ENCODE results near the gene ITPR2.
"Not testable (repeated sequence)": the region's sequence is repeated elsewhere in the genome, so short reads cannot be mapped to it uniquely, and the experiment has no call there.

The ITPR2 gene

DNA sequence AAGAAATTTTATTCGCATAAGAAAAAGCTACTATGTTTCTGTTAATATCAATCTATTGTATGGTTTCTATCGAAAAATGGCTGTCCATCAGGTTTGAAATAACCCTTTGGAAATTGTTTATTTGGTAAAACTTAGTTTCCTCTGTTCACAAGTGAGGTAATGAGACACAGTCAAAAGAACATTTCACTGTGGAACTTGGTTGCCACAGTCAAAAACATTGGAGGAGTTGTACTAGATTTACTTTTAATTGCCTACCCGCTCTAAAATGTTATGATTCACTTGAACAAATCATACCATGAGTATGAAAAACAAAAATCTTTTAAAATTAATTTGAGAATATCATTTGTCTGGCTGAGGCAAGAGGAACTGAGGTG is 46.5 kb downstream of the ITPR2 start:
- FAIRE-seq, result no peak

DNA sequence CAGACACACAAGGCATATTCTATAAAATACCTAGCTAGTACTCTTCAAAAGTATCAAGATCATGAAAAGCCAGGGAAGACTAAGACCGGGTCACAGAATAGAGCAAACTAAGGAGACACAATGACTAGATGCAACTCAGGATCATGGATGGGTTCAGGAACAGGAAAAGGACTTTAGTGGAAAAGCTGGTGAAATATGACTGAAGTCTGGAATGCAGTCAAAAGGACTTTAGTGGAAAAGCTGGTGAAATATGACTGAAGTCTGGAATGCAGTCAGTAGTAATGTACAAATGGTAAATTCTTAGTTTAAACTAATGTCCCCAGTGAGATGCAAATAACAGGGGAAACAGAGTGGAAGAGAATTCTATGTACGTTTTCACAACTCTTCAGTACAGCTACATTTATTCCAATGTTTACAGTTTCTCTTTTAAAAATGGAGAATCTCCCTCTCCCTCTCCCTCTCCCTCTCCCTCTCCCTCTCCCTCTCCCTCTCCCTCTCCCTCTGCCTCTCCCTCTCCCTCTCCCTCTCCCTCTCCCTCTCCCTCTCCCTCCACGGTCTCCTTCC is 49.1 kb downstream of the ITPR2 start:
- FAIRE-seq, result not testable (repeated sequence)

DNA sequence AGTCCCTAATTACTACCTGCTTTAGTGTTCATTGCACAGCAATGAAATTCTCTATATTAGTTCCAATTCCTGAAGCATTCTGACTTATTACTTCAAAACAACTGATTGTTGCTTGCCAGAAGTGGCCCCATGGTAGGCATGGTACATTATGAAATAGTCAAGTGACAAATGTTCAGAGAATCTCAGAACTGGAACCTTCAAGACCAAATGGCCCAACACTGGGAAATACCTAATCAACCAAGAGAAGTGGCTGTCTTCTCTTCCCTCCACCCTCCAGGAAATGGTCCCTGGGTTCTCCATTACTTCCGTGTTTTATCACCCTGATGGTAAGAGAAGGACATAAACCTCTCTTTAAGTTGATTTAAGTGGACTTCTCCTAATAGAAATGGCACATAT is 49.9 kb downstream of the ITPR2 start:
- FAIRE-seq, result no peak

DNA sequence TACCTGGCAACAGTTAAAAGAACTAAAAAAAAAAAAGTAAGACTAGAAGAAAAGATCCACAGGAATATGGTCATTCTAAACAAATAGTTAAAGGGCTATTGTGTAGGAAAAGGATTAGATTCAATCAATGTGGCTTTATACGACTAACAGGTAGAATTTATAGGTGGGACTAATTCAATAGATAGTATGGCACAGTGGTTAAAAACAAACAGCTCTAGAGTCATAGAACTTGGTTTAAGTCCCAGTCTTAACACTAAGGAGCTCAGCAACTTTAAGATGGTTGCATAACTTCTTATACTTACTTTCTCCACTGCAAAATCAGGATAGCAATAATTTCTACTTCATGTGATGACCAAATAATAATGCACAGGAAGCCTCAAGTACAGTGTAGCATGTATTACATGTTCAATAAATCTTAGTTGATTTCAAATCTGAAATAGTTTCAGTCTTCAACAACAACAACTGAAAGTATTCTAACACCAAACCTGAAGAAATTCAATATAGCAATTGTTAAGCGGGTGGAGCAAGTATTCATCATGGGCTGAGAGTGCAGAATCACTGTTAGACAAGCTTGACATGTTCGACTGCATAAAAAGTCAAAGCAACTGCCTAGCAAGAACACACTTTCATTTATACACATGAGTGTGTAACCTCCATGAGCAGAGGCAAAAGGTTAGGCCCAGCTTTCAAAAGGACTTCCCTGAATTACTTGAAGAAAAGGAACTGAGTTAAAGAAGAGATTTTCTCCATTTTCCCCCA is 50.4 kb downstream of the ITPR2 start:
- no peak for FAIRE-seq

DNA sequence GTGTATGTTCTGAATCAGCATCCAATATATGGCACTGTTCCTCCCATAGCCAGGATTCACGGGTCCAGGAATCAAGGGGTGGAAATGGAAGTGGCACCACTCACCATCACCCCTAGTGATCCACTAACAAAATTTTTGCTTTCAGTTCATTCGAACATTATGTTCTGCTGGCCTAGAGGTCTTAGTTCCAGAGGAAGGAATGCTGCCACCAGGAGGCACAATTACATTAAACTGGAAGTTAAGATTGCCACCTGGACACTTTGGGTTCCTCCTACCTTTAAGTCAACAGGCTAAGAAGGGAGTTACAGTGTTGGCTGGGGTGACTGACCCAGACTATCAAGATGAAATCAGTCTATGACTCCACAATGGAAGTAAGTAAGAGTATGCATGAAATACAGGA is 52.3 kb downstream of the ITPR2 start:
- not testable (repeated sequence) for FAIRE-seq

DNA sequence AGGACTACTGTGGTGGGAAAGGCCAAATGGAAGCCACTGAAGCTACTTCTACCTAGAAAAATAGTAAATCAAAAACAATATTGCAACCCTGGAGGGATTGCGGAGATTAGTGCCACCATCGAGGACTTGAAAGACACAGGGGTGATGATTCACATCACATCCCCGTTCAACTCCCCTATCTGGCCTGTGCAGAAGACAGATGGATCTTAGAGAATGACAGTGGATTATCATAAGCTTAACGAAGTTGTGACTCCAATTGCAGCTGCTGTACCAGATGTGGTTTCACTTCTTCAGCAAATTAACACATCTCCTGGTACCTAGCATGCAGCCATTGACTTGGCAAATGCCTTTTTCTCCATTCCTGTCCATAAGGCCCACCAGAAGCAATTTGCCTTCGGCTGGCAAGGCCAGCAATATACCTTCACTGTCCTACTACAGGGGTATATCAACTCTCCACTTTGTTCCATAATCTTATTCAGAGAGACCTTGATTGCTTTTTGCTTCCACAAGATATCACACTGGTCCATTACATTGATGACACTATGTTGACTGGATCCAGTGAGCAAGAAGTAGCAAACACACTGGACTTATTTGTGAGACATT is 54.7 kb downstream of the ITPR2 start:
- FAIRE-seq, result not testable (repeated sequence)

DNA sequence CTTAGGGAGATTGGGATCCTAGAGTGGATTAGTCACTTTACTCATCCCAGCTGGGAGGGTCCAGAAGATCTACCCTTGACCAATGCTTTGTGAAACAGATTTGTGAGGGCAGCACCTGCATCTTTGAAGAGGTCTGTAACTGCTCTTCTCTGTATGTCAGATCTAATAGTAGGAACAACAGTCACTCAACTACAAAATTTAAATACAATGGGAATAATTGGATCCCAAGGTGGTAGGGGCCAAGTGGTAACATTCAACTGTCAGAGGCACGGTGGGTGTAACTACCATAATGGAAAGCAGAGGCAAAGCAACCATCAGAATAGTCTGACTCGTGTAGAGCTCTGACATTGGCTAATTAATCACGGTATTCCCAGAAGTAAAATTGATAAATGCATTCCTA is 55.8 kb downstream of the ITPR2 start:
- FAIRE-seq, result no peak

DNA sequence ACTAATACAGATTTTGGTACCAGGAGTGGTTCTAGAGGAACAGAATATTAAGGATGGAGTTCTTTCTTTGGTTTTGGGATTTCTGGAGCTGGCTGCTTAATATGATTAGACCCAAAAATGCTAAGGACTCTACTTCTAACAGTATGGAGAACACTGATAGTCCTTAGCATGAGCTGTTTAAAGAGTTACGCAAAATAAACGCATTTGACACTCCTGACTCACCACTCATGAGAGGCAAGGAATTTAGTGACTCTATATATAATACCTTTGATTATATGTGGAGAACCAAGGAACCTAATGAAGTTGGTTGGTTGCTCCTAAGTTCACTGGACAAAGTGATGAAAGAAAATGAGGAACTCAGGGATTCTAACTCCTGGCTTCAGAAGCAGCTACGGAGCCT is 57.0 kb downstream of the ITPR2 start:
- not testable (repeated sequence) for FAIRE-seq

DNA sequence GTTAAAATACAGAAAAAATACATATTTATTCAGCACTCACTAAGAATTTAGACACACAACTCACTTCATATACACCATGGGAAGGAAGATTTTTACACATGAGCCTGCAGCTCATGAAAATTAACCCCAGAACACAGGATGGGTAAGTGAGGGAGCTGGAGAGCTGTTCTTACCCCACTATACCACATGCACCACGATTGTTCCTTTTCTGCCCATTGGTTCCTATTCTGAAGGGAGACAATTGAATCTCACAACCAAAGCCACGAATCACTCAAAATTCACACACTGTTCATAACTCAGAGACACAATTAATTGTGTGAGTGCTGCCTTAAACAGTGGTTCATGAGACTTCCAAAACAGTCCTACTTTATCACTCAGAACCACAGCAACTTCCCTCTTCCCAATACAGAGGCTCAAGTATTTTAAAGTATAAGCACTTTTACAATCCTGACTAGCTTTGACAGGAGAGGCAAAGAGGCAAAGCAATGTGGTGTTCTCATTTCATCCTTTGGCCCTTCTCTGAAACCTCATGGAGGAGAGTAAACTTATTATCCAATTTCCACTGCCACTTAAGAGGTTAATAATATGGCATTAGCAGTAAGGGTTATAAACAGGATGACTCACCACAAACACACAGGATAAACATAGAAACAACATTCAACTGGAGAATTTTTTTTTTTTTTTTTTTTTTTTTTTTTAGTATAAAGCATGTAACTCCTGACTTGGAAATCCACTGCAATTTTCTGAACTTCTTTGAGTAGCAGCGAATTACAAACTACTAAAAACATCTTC is 59.5 kb downstream of the ITPR2 start:
- no peak for FAIRE-seq

DNA sequence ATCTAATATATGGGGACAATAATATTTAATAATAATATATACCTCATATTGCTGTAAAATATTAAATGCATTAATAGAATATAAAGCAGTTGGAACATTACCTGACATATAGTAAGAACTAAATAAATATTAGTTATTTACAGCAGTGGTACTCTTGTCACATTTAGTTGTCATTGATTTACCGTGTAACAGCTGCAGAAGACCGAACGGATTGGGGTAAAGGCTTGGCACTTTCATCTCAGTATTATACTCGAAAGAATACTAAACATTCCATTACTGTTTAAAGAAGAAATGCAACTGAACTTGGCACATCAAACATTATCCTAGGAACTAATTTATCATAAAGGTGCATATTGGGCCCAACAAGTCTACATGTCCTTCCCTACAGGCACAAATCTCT is 61.1 kb downstream of the ITPR2 start:
- no peak for FAIRE-seq

DNA sequence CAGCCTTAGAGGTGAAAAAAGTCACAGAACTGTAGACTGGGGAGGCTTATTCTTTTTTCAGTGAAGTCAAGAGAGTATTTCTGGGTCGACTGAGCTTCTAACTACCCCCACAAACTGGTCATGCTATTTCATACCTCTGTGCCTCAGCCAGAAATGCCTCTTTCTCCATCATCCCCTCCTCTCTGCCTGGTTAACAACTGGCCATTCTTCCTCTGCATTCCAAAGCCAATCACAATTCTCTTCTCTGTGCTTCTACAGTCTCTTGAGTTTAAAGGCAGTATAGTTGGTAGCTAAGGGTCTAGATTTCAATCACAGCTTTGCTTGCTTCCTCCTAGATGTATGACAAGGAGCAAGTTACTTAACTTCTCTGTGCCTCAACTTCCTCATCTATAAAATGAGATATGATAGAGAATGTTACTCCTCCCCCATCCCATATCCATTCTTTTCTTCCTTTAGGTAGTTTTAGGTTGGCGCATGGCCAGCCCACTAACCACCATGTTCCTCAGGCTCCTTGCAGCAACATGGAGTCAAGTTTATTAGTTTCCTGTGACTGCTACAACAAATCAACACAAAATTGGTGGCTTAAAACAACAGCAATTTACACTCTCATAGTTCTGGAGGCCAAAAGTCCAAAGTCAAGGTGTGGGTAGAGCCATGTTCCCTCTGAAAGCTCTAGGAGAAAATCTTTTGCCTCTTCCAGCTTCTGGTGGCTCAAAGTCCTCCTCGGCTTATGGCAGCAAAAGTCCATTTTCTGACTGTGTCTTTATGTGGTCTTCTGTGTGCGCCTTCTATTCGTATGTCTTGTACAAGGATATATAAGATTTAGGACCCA is 62.5 kb downstream of the ITPR2 start:
- FAIRE-seq, result no peak

DNA sequence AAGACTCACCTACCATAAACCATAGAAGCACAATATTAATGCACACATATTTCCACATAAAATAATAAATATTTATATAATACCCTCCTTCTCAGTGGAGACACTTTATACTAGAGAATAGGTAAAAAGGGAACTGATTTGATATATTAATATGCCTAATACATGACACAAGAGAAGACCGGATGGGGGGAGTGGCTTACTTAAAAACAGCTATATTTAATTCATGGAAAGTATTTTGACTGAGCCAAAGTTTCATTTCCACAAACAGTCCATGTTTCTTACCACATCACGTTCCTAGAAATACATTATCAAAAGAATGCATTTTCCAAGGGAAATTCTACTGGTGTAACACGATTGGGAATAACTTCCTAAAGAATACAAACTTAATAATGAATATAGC is 63.4 kb downstream of the ITPR2 start:
- no peak for FAIRE-seq

DNA sequence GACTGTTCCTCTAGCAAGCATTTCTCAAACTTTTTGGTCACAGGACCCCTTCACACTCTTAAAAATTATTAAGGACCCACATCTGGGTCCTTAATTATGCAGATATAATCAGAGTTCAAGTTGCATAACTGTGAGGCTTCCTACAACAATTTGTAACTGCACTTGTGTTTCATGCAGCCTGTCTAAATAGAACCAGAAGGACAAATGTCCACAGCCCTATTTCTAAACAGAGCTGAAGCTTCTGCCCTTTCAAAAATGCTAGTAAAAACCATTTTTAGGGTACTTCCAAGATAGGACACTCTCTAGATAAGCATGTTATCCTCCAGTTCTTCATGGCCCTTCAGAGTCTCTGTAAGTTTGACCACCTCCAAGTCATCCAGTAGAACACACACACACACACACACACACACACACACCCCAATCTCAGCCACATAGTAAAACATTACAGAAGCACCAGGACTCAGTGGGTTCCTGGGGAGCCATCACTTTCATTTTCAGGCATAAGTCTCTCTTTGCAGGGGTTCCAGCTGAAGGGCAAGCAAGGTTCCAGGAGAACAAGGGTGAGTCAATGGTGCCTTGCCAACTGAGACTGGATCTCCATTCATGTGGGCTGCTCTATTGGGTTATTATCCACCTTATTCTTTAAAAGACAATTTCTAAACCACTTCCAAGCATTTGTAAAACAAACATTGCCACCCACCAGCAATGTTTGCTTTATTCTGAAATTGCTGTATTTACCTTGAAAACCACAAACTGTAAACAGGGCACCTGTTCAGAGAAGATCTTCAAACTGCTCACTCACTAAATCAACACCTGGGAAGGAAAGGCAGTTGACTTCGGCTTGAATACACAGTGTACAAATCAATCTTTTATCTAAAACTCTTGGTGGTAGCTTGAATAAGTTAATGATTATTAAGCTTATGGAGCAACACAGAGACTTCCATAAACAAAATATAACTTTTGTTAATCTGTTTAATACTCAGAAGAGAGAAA is 64.1 kb downstream of the ITPR2 start:
- no peak for FAIRE-seq

DNA sequence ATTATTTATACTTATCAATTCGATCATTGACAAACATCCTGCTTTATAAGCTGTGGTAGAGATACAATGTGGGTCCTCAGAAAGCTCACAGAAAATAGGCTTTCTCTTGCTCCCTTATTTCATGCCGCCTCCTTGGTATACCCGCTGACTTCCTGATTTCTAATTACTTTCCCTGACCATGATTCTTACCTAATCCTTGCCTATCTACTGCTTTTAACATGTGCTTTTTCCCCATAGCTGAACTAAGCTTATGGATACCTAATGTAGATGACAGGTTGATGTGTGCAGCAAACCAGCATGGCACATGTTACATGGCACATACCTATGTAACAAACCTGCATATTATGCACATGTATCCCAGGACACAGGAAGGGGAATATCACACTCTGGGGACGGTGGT is 65.1 kb downstream of the ITPR2 start:
- no peak for FAIRE-seq

DNA sequence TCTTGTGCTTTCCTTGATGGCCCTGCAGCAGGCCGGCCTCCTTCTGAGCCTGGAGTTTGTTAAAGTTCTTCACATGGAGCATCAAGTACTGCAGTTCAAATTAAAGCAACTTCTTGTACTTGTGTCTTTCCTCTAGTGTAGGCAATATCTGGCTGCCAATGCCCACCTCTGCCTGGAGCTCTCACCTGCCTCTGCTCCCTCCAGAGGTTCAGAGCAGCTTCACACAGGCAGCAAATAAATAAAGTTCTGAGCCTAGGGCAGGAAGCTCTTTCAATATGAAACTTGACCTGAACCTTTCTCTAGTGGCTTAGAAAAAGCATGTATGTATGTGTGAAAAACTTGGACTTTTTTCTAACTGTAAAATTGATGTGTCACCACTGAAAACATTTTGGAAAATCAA is 65.9 kb downstream of the ITPR2 start:
- FAIRE-seq, result no peak

DNA sequence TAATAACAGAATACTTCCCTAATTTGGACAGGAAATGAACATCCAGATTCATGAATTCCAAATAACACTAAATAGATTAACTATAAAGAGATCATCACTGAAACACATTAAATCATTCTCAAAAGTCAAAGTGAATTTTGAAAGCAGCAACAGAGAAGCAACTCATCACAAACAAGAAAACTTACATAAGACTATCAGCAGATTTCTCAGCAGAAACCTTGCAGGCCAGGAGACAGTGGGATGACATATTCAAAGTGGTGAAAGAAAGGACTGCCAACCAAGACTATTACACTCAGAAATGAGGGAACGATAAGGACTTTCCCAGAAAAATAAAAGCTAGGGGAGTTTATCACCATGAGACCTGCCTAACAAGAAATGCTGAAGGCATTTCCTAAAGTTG is 70.8 kb downstream of the ITPR2 start:
- FAIRE-seq, result no peak

DNA sequence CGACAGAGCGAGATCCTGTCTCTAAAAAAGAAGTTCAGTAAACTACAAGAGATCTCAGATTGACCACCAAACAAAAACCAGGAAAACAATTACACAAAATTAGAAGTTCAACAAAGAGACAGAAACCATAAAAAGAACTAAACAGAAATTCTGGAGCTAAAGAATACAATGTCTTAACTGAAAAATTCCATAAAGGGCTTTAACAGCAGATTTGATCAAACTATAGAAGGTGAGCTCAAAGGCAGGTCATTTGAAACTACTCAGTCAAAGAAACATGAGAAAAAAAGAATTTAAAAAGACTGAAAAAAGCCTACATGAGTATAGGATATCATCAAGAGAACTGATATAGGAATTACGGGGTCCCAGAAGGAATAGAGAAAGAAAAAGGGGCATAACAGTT is 71.2 kb downstream of the ITPR2 start:
- no peak for FAIRE-seq

DNA sequence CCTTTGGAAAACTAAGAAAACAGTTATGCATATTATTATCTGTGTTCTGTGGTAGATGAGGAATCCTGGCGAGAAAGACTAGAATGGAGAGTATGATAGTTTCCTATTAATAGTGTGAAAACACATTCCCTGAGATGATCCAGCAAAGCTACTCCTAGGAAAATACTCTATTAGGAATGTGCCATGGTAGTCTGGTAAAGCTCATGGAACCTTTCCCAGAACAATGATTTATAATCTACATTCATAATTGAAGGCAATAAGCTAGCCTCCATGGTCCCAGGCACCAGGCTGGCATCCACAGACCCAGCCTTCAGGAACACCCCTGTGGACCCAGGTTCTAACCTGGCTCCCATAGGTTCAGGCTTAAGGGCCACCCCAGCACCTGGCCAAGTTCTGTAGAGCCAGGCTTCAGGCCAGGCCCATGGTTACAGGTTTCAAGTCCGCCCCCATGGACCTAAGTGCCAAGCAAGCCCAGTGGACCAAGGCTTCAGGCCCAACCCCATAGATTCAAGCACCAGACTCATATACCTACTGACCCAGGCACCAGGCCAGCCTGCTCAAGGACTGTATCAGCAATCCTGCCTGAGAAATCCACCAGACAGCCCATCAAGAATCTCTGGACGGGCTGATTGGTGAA is 72.2 kb downstream of the ITPR2 start:
- FAIRE-seq, result no peak

DNA sequence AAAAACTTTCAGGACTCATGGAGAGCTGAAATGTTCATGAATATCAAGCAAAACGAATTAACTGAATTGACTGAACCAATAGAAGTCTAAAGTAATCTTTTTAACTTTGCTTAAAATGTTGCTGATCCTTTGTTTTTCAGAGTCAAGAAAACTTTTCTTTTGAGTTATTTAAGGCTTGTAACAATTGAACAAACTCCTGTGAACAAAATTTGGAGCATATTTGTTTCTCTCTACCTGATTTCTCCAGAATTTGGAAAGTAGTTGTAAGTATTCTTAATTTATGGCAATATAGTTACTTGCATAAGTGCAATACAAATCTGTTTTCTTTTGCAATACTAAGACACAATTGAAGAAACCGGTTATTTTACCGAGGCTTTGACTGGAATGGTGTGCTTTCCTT is 77.6 kb downstream of the ITPR2 start:
- not testable (repeated sequence) for FAIRE-seq

DNA sequence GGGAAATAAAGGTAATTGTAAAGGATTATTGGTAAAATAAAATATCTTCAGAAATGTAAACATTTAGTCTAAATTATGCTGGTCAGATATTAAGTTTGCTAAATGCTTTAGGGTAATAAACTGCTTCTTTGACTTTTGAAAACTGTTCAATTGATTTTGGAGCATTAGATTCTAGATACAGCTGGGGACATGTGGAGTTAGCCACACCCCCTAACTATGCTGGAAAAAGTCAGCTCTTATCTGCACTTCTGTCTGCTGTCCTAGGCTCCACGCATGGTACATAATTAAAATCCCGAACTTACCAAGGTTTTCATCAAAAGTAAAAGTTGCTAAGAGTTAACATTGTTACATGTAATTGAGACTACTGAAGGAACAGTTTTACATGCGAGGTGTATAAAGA is 78.8 kb downstream of the ITPR2 start:
- FAIRE-seq, result no peak

DNA sequence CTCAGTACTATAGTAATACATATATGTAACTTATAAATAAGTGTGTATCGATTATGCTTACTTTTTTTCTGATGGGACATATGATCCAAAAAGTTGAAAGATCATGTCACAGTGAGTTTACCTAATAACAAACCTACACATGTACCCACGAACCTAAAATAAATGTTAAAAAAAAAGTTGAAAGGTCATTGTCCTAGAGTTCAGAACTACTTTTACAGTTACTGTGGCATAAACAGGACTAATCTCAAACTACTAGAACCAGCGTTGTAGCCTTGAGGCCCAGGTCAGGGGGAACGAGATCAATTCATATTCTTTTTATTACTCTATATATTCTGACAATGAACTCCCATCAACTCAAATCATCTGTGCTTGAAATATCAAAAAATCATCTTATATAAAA is 81.8 kb downstream of the ITPR2 start:
- FAIRE-seq, result no peak

Data from A204.1 (cell line).